Amniotic epithelial cell (primary cell): ENCODE data around the gene C13orf46.
A peak's percentile ranks its signal among the peaks of the same experiment; 100 is the strongest.

Experiments used
- DNase-seq: peaks from one replicate; pipeline ENCODE4 v3.0.0-alpha.2; 2010; ENCODE audit warnings: low read depth

The C13orf46 gene

GRCh38 chr13:113954046-113954835 lies 19.6 kb downstream of the C13orf46 start:
- no peak for DNase-seq

- no peak for DNase-seq
These were observed 20.3 kb downstream of the C13orf46 start for GRCh38 chr13:113953561-113953960.

GRCh38 chr13:113952983-113953520 lies 20.8 kb downstream of the C13orf46 start:
- DNase-seq: no peak

GRCh38 chr13:113952151-113952982 lies 21.5 kb downstream of the C13orf46 start:
- DNase-seq: no peak

DNA sequence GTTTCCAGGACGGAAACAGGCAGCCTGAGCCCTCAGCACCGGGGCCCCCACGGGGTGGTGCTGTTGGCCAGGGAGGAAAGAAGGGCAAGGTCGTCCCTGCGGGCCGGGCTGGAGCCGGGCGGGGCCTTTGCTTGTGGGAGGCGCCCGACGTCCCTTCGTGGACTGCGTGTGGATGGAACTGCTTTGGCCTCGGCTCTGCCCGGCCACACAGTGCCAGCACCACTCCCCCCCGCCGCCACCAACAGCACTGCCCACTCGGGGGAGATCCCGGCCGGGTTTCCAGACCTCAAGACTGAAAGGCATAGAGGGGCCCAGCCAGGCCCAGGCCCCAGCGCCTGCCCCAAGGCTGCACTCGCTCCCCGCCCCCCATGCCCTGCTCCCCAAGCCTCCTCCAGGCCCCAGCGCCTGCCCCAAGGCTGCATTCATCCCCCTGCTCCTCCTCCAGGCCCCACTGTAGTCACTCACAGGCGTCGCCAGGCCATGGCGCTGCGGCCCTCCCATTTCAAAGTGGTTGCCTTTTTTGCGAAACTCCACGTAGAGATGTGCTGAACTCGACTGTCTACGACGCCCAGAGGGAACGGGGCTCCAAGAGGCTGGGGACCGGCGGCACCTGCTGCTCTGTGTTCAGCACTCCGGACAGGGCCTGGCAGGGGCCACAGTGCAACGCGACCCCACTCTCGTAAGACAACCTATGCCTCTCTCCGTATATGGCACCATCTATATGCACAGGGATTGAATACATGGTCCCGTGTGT lies 22.5 kb downstream of the C13orf46 start:
- peak; percentile 76 for DNase-seq

GRCh38 chr13:113950451-113951245 lies 23.2 kb downstream of the C13orf46 start:
- no peak for DNase-seq

DNA sequence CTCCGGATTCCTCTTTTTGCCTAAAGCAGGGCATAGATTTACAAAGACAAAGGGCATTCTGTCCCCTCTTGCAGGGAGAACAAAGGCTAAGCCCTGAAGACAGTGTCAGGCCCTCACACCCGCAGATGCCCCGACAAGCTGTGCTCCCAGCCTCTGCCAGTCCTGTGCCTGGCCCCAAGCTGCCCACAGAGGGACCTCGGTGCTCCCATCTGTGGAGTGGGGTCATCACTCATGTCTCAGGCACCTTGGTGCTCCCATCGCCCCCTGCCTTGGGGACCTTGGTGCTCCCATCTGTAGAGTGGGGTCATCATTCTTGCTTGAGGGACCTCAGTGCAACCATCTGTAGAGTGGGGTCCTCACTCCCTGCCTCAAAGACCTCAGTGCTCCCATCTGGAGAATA lies 24.3 kb downstream of the C13orf46 start:
- DNase-seq: no peak

GRCh38 chr13:113948034-113948742 lies 25.7 kb downstream of the C13orf46 start:
- no peak for DNase-seq

DNA sequence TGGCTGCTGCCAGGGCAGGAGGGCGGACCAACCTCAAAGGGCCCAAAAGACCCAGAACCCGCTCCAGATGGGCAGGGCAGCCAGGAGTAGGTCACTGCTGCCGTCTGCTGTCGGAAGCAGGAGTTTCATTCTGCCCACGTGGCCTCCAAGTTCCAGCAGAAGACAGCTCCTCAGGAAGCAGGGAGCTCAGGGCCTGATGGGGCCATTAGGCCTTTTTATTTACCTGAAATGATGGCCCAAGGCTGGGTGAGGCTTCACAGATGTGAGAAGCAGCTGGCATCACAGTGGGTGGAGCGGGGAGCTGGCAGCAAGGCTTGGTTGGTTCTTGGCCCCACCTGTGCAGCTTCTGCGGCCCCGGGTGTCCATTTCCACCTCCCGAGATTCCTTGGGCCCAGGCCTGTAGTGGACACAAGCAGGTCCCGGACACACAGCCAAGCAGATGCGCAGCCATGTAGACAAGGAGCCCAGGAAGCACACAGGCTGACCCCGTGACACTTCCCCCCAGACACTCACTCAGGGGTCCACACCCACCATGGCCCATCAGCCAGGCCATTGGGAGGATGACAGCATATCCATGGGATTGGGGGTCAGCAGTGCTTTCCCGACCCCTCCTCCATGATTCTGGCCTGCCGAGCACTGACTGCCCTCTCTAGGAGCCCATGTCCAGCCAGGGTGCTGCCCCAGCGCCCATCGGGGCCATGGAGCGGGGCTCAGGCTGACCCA lies 26.4 kb downstream of the C13orf46 start:
- DNase-seq: peak; percentile 62

DNA sequence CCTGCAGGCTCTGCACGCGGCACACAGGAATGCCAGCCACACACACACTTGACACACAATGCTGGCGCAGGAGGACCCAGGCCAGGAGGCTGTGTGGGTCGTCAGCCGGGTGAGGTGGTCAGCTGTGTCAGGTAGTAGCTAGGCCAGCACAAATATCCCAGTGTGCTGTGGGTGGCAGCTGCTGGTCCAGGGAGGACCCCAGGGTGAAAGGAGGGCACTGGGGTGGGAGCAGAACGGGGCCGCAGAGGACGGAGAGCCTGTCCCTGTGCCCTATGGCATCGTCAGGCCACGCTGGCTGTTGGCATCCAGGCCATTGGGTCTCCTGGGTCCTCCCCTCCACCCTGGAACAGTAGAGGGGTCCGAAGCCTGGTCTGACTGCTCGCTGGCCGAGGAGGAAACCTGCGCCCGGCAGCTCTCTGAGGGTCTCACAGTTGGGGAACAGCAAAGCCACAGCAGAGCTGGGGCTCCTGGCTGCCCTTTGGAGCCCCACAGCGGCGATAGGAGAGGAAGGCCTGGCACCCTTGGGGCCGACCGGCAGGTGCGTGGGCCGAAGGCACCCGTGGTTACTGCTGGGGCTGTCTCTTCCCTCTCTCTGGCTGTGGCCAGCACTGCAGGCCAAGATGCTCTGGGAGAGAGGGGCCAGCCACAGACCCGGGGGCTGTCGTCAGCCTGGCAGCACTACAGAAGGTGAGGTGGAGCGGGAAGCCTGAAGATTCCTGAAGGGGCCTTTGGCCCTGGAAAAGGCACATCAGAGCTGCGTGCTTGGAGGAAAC lies 27.3 kb downstream of the C13orf46 start:
- DNase-seq: no peak

DNA sequence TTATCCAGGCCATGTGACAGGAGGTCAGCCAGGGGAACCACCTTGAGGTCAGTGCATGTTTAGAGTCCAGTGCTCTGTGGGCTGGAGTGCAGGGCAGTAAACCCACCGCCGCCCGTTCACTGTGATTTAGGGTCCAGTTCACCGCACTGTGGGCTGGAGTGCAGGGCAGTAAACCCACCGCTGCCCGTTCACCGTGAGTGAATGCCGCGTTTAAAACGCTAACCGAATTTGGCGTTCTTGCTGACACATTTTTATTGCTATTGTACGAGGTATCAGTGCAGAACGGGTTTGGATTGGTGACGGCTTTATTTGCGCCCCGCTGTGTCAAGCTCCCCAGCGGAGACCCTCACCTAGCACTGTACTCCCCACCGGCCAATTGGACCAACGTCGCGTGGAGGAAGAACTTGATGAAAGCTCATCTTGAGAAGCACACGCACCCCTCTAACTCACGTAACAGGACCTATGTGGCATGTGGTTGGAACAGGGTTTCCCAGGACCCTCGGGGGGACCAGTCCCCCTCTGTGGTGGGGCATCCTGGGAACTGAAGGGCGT lies 27.9 kb downstream of the C13orf46 start:
- no peak for DNase-seq

DNA sequence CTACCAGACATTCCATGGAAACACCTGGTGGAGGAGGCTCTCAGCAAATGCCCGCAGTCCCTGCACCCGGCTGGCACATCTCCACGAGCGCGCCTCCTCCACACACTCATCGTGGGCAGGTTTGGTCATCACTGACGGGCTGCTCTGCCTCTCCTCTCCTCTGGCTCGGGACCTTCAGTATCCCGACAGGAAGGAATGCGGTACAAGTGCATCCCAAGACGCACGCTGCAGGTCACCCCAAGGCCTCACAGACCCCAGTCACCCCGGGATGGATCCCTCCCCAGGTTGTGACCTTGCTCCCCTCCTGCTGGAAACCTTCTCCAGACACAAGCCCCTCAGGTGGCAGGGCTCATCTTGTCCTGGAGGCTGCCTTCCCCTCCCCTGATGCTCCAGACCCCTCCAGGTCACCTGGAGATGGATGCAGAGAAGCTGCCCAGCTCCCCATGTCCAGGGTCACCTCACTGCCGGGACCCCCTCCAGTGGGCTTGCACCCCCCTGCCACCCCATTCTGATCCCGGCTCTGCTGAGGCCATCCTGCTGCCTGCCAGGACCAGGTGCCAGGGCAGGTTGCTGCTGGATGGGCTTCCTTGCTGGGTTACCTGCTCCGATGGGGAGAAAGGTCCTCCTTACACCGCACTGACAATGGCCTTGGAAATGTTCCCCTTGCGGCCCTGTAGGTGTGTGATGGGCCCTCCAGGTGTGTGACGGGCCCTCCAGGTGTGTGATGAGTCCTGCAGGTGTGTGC lies 29.9 kb downstream of the C13orf46 start:
- no peak for DNase-seq

DNA sequence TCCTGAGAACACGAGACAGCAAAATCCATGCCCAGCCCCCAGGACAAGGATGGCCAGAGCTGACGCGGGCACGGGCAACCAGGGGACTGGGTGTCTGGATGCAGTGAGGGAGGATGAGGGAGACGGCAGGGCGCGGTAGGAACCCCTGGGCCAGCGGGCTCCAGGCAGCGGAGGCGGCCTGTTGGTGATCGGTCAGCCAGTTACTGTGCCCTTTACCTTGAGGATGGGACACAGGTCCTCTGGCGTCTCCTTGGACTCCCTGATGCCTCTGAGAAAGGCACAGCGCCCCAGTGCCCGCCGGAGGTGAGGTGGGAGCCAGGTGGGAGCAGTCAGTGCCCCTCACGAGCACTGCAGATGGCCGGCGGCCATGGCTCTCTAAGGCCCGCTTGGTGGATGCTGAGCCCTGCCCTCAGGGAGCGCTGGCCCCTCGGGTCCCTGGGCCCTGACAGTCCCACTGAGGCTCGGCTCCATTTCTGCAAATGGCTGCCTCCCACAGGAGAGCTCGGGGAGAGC lies 31.2 kb downstream of the C13orf46 start:
- DNase-seq: no peak

GRCh38 chr13:113941571-113942191 lies 32.2 kb downstream of the C13orf46 start:
- DNase-seq: peak; percentile 67

- no peak for DNase-seq
These were observed 34.0 kb downstream of the C13orf46 start for GRCh38 chr13:113939944-113940297.

DNA sequence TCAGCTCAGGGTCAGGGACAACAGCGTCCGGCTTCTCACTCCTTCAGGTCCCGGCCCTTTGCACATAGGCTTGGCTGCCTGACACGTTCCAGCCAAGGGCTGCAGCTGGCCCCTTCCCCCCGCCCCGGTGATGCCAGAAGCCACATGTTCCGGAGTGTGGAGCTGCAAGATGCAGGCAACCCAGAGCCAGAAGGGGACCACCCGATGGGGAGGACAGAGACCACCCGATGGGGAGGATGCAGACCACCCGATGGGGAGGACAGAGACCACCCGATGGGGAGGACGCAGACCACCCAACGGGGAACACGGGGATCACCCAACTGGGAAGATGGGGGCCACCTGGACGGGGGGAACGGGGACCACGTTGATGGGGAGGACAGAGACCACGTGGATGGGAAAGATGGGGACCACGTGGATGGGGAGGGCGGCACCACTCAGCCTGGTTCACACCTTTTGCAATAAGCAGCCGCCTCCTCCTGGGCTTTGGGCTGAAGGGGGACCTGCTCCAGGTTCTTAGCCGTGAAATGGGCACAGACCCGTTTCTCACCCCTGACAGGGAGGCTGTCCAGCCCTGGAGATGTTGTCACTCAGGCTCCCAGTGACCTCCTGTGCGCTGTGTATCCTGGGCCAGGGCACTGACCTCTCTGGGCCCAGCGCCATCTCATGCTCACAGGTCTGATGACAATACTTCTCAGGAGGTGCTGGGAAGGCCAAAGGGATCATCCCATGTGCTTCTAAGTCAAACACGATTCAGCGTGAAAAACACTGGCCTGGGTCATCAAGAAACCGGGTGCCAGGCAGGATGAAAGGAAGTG lies 34.5 kb downstream of the C13orf46 start:
- DNase-seq: no peak

GRCh38 chr13:113938716-113939115 lies 35.2 kb downstream of the C13orf46 start:
- DNase-seq: no peak
